A673 (cell line): ENCODE data around the gene RHBDD2. TPM values are rescaled to one million over a fixed set of nuclear protein-coding genes. Genes with fewer than 3 reads are reported as not detected.
"Not testable (repeated sequence)": the region's sequence is repeated elsewhere in the genome, so short reads cannot be mapped to it uniquely, and the experiment has no call there.

Experiments
- BruUV-seq: library from RNA; stranded (reverse); fragments of 400-500 nt; replicated peaks from 2 replicates; lab custom pipeline; 2021; lab: Mats Ljungman, UMichigan
- CTCF ChIA-PET: fragments of 300-600 bp; sonication (Branson Sonifier 250); formaldehyde crosslinking; loops from one replicate; lab custom pipeline; 2022; ENCODE audit warnings: antibody characterized with exemption; lab: Charles Lee
- POLR2A ChIA-PET: fragments of 300-600 bp; sonication (Branson Sonifier 250); formaldehyde crosslinking; loops from one replicate; lab custom pipeline; 2022; ENCODE audit warnings: antibody characterized with exemption; ENCODE audit not compliant: low non-redundant PET; lab: Charles Lee
- DNase-seq: peaks from one replicate; pipeline ENCODE4 v3.0.0-alpha.2; 2015; ENCODE audit warnings: low spot score
- H3K27ac ChIP-seq: fragments of 200-600 bp; sonication (generic); 2 replicates; pipeline ENCODE4 v1.5.1; 2016; ENCODE audit warnings: mixed run types, low read depth, mild to moderate bottlenecking, mixed read lengths, antibody characterized with exemption, low read length; ENCODE audit not compliant: poor library complexity, severe bottlenecking
- H3K27me3 ChIP-seq: fragments of 200-600 bp; sonication (generic); replicated peaks from 2 replicates; pipeline ENCODE4 v1.6.1; 2017; ENCODE audit warnings: mixed run types, low read depth, mild to moderate bottlenecking, mixed read lengths, antibody characterized with exemption, low read length; ENCODE audit not compliant: insufficient read depth, poor library complexity
- H3K36me3 ChIP-seq: fragments of 200-600 bp; sonication (generic); 2 replicates; pipeline ENCODE4 v1.6.1; 2016; ENCODE audit warnings: mixed run types, mild to moderate bottlenecking, mixed read lengths, antibody characterized with exemption, low read length; ENCODE audit not compliant: insufficient read depth, poor library complexity, severe bottlenecking
- H3K4me1 ChIP-seq: fragments of 200-600 bp; sonication (generic); 2 replicates; pipeline ENCODE4 v1.6.1; 2017; ENCODE audit warnings: mixed run types, mild to moderate bottlenecking, mixed read lengths, antibody characterized with exemption, low read length; ENCODE audit not compliant: insufficient read depth, poor library complexity, severe bottlenecking
- H3K4me3 ChIP-seq: fragments of 200-600 bp; sonication (generic); 2 replicates; pipeline ENCODE4 v1.5.1; 2016; ENCODE audit warnings: low read depth, mixed run types, mild to moderate bottlenecking, mixed read lengths, low read length; ENCODE audit not compliant: poor library complexity, severe bottlenecking
- H3K9me3 ChIP-seq: fragments of 200-600 bp; sonication (generic); 2 replicates; pipeline ENCODE4 v1.6.1; 2016; ENCODE audit warnings: mixed run types, low read depth, mild to moderate bottlenecking, mixed read lengths, antibody characterized with exemption, low read length; ENCODE audit not compliant: poor library complexity, severe bottlenecking
- CTCF ChIP-seq: fragments of 300-800, 200-600 bp; sonication (generic); conservative IDR thresholded peaks from 2 replicates; pipeline ENCODE4 v1.5.1; 2017; ENCODE audit warnings: low read depth, mild to moderate bottlenecking, antibody characterized with exemption, low read length, moderate library complexity, mixed read lengths
- EZH2 ChIP-seq: fragments of 200-600 bp; sonication (generic); IDR thresholded peaks from 2 replicates; pipeline ENCODE4 v1.6.1; 2017; ENCODE audit warnings: borderline replicate concordance, low read depth, mild to moderate bottlenecking, mixed read lengths, antibody characterized with exemption, low read length; ENCODE audit not compliant: poor library complexity, severe bottlenecking
- intact Hi-C: fragments of 100-400 bp; cut with micrococcal nuclease; formaldehyde crosslinking; loops from one replicate; pipeline ENCODE4 v1.10.0; 2022; ENCODE audit not compliant: unreplicated experiment
- total RNA-seq: library from RNA; stranded (reverse); gene quantifications from 2 replicates; pipeline ENCODE4 v1.2.3, GENCODE V29; 2021

The RHBDD2 gene
- total RNA-seq, 1 experiment from 2014 or later: 86.5 TPM

- Histone ChIP-seq H3K27me3 (no peaks in the 10 kb centered on the region), H3K4me1 (no peaks in the 10 kb centered on the region), H3K9me3 (no peaks in the 10 kb centered on the region), H3K36me3 (peaks cover 23% of the 10 kb centered on the region), H3K27ac (no peak overlapping the region), H3K4me3 (no peak overlapping the region)
- TF ChIP-seq CTCF (no peak), EZH2 (no peak)
- DNase-seq: no peak
- POLR2A ChIA-PET: no interaction called here
- intact Hi-C loops: loop anchor here (5.0 kb wide), 1 partner anchor 44 kb away; no protein-coding TSS in a partner anchor
- CTCF ChIA-PET: no interaction called here
- TSS peak; percentile 35 for BruUV-seq
Measured at GRCh38 chr7:75888464-75889222, 9.8 kb downstream of the RHBDD2 start.

- CTCF ChIA-PET: no interaction called here
- TF ChIP-seq EZH2 (no peak), CTCF (no peak)
- H3K4me1 ChIP-seq: no peaks in the 10 kb centered on the region
- peaks cover 16% of the 10 kb centered on the region for H3K36me3 ChIP-seq
- POLR2A ChIA-PET: no interaction called here
- no peak overlapping the region for H3K4me3 ChIP-seq
- intact Hi-C loops: loop anchor here (5.0 kb wide), 1 partner anchor 43 kb away; no protein-coding TSS in a partner anchor
- no peak for DNase-seq
- no peaks in the 10 kb centered on the region for H3K27me3 ChIP-seq
- BruUV-seq: no TSS peak
- no peak overlapping the region for H3K27ac ChIP-seq
- no peaks in the 10 kb centered on the region for H3K9me3 ChIP-seq
Measured at GRCh38 chr7:75889223-75889825, 10.5 kb downstream of the RHBDD2 start.

GRCh38 chr7:75889826-75890225 lies 11.0 kb downstream of the RHBDD2 start:
- BruUV-seq: no TSS peak
- peaks cover 13% of the 10 kb centered on the region for H3K36me3 ChIP-seq
- H3K4me3 ChIP-seq: no peak overlapping the region
- intact Hi-C loops: loop anchor here (5.0 kb wide), 1 partner anchor 42 kb away; no protein-coding TSS in a partner anchor
- peak; percentile 49 for DNase-seq
- no peaks in the 10 kb centered on the region for H3K9me3 ChIP-seq
- CTCF ChIA-PET: interaction anchor here (0.6 kb wide), 1 partner anchor 48 kb away, joined by 3 read pairs; no protein-coding TSS in a partner anchor
- H3K27me3 ChIP-seq: no peaks in the 10 kb centered on the region
- TF ChIP-seq CTCF: no peak
- TF ChIP-seq EZH2: no peak
- H3K4me1 ChIP-seq: no peaks in the 10 kb centered on the region
- POLR2A ChIA-PET: no interaction called here
- no peak overlapping the region for H3K27ac ChIP-seq

- H3K4me3 ChIP-seq, H3K9me3 ChIP-seq, intact Hi-C loops, H3K4me1 ChIP-seq, BruUV-seq, H3K36me3 ChIP-seq, DNase-seq, H3K27ac ChIP-seq, H3K27me3 ChIP-seq: not testable (repeated sequence)
- ChIA-PET POLR2A (interaction anchor here (0.7 kb wide), 1 partner anchor 253 kb away, joined by 3 read pairs; no protein-coding TSS in a partner anchor), CTCF (interaction anchor here (0.7 kb wide), 1 partner anchor 1254 kb away, joined by 6 read pairs; no protein-coding TSS in a partner anchor)
Measured at GRCh38 chr7:75891237-75891636, 12.4 kb downstream of the RHBDD2 start.
